Measurements from ENCODE around the gene EHMT2. TPM values are rescaled to one million over a fixed set of nuclear protein-coding genes. Genes with fewer than 3 reads are reported as not detected.

The EHMT2 gene
- total and polyA plus RNA-seq, 2 of the 13 experiments (the other 11 are each of a cell fraction or from before 2014, with no cell fraction given): 55.2 to 69.2 TPM

DNA sequence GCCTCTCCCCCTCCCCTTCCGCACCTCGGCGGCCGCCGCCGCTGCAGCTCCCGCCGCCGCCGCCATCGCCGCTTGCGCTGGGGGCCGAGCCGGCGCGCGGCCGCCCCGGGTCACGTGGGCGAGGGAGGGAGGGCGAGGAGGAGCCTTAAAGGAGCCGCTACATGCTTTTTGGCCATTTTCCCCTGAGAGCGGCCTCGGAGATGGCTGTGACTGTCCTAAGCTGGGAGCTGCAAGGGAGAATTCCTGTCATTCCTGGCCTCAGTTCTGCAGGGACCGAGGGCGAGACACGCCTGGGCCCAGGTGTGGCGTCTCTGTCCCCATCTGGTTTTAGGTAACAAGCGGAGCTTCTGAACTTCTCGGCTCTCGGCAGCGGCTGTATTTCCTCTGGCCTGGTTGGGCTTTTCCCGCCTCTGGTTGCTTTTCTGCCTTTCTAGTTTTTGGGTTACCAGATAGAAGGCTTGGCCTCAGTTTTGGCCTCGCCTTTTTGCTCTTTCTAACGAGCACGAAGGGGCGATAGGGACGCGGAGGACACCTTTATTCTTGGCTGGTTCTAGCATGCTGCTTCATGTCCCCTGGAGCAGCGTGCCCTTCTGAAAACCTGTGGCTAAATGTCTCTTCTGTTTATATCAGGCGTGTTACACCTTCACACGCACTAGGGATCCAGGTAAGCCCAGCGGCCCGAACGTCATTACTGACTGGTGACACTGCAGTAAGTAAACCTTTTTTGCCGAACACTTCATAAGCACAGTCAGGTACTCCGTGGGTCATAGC lies at the start of gene EHMT2 (continued):
- TF ChIP-seq ZNF577 (CRISPR knock-in tag; IDR thresholded peaks at IDR 0.05; ENCODE audit: borderline replicate concordance, low read depth) (no peak), TEAD2 (CRISPR knock-in tag; IDR thresholded peaks at IDR 0.05) (no peak), ZNF264 (CRISPR knock-in tag; IDR thresholded peaks at IDR 0.05) (no peak), ZNF207 (IDR thresholded peaks at IDR 0.05; ENCODE audit: borderline replicate concordance) (no peak), SRY (CRISPR knock-in tag; IDR thresholded peaks at IDR 0.05) (peak; percentile 87), GATAD2A (CRISPR knock-in tag; IDR thresholded peaks at IDR 0.05) (no peak; the same call in 1 of the 2 replicates), TCF12 (IDR thresholded peaks at IDR 0.05) (no peak), TCF12 (CRISPR knock-in tag; IDR thresholded peaks at IDR 0.05) (no peak), ZNF296 (CRISPR knock-in tag; conservative IDR thresholded peaks at IDR 0.05) (no peak), ATAD3A (CRISPR knock-in tag; IDR thresholded peaks at IDR 0.05) (no peak)
- TF ChIP-seq, protein P1, sequence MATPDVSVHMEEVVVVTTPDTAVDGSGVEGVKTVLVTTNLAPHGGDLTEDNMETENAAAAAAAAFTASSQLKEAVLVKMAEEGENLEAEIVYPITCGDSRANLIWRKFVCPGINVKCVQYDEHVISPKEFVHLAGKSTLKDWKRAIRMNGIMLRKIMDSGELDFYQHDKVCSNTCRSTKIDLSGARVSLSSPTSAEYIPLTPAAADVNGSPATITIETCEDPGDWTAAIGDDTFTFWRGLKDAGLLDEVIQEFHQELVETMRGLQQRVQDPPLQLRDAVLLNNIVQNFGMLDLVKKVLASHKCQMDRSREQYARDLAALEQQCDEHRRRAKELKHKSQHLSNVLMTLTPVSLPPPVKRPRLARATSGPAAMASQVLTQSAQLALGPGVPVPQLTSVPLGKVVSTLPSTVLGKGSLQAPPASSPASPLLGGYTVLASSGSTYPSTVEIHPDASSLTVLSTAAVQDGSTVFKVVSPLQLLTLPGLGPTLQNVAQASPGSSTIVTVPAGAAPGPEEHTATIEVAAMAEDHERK (CRISPR knock-in tag; IDR thresholded peaks at IDR 0.05; ENCODE audit: low read depth): no peak
- TF ChIP-seq, protein P2, sequence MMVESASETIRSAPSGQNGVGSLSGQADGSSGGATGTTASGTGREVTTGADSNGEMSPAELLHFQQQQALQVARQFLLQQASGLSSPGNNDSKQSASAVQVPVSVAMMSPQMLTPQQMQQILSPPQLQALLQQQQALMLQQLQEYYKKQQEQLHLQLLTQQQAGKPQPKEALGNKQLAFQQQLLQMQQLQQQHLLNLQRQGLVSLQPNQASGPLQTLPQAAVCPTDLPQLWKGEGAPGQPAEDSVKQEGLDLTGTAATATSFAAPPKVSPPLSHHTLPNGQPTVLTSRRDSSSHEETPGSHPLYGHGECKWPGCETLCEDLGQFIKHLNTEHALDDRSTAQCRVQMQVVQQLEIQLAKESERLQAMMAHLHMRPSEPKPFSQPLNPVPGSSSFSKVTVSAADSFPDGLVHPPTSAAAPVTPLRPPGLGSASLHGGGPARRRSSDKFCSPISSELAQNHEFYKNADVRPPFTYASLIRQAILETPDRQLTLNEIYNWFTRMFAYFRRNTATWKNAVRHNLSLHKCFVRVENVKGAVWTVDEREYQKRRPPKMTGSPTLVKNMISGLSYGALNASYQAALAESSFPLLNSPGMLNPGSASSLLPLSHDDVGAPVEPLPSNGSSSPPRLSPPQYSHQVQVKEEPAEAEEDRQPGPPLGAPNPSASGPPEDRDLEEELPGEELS (CRISPR knock-in tag; IDR thresholded peaks at IDR 0.05): no peak

Data from HepG2 (cell line).